GM15510 (cell line): ENCODE results near the gene RAB3B.

ENCODE experiments used
- POLR2A ChIP-seq: IDR thresholded peaks from 3 replicates; pipeline ENCODE4 v1.6.1; 2011; ENCODE audit warnings: borderline replicate concordance; ENCODE audit not compliant: insufficient read length; ENCODE audit errors: extremely low read depth

The RAB3B gene

GRCh38 chr1:51997974-51998382 is 7.5 kb upstream of the RAB3B start:
- no peak for TF ChIP-seq POLR2A

- no peak for TF ChIP-seq POLR2A
Observed at GRCh38 chr1:51989582-51990477, 670 bp downstream of the RAB3B start.

GRCh38 chr1:51988254-51988653 is 2.2 kb downstream of the RAB3B start:
- TF ChIP-seq POLR2A = no peak

- TF ChIP-seq POLR2A = no peak
Observed at GRCh38 chr1:51986718-51987117, 3.8 kb downstream of the RAB3B start.

- no peak for TF ChIP-seq POLR2A
Observed at GRCh38 chr1:51982161-51982560, 8.3 kb downstream of the RAB3B start.

- TF ChIP-seq POLR2A = no peak
Observed at GRCh38 chr1:51981555-51981954, 8.9 kb downstream of the RAB3B start.

- TF ChIP-seq POLR2A = no peak
Observed at GRCh38 chr1:51978099-51978498, 12.4 kb downstream of the RAB3B start.

GRCh38 chr1:51976846-51977602 is 13.5 kb downstream of the RAB3B start:
- TF ChIP-seq POLR2A = no peak

- no peak for TF ChIP-seq POLR2A
Observed at GRCh38 chr1:51973587-51974474, 16.7 kb downstream of the RAB3B start.

- TF ChIP-seq POLR2A = no peak
Observed at GRCh38 chr1:51969038-51969705, 21.3 kb downstream of the RAB3B start.

GRCh38 chr1:51968632-51969031 is 21.9 kb downstream of the RAB3B start:
- no peak for TF ChIP-seq POLR2A

- TF ChIP-seq POLR2A = no peak
Observed at GRCh38 chr1:51966559-51966958, 23.9 kb downstream of the RAB3B start.

GRCh38 chr1:51964309-51964696 is 26.2 kb downstream of the RAB3B start:
- TF ChIP-seq POLR2A = no peak
